Measurements from ENCODE around the gene ATG16L2. TPM values are rescaled to one million over a fixed set of nuclear protein-coding genes. Genes with fewer than 3 reads are reported as not detected.
"Not testable (repeated sequence)": the region's sequence is repeated elsewhere in the genome, so short reads cannot be mapped to it uniquely, and the experiment has no call there.

Gene ATG16L2
- total RNA-seq, 1 donor from 2014 or later = 74.1 TPM

DNA sequence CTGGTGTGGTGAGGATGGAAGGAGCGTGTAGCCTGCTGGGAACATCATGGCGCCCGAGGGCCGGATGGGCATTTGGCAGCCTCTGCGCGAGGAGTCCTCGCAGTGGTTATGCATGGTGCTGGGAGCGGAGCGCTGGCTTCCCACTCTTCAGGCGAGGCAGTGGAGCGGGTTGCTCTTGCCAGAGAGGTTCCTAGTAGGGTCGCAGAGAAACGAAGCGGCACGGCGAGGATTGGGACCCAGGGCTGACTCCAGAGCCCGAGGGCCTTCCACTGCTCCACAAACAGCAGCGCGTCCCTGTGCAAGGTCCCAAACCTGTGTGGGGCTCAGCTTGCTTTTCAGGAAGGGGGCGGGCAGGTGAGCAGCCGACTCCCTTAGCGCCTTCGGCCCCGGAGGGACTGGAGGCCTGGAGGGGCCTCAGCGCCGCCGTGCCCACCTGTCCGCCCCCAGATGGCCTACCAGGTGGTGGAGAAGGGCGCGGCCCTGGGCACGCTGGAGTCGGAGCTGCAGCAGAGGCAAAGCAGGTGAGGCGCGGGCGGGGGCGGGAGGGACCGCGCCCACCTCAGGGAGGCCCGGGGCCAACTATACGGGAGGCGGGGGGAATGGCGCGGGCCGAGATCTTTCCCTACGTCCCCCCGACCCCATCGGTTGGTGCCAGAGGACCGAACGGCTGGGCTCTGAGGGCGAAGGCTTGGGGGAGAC lies 7.2 kb downstream of the ATG16L2 start:
- peaks cover 47% of the 10 kb centered on the region for H3K36me3 Mint-ChIP-seq (ENCODE audit: low read depth)

GRCh38 chr11:72821920-72822799 lies 7.9 kb downstream of the ATG16L2 start:
- Mint-ChIP-seq H3K4me1 (peaks cover 20% of the 10 kb centered on the region), H3K27me3 (no peaks in the 10 kb centered on the region), H3K4me3 (no peak overlapping the region), H3K9me3 (no peaks in the 10 kb centered on the region), H3K36me3 (ENCODE audit: low read depth) (peaks cover 45% of the 10 kb centered on the region), H3K27ac (peak overlapping the region; percentile 56)
- intact Hi-C loops (cut with micrococcal nuclease) = no loop called here
- DNase-seq = peak; percentile 90

More for the DNA sequence above, 7.2 kb downstream of the ATG16L2 start:
- Mint-ChIP-seq H3K27ac (no peak overlapping the region), H3K4me1 (peaks cover 20% of the 10 kb centered on the region), H3K9me3 (no peaks in the 10 kb centered on the region), H3K4me3 (no peak overlapping the region), H3K27me3 (no peaks in the 10 kb centered on the region)
- DNase-seq = no peak
- intact Hi-C loops (cut with micrococcal nuclease) = no loop called here

DNA sequence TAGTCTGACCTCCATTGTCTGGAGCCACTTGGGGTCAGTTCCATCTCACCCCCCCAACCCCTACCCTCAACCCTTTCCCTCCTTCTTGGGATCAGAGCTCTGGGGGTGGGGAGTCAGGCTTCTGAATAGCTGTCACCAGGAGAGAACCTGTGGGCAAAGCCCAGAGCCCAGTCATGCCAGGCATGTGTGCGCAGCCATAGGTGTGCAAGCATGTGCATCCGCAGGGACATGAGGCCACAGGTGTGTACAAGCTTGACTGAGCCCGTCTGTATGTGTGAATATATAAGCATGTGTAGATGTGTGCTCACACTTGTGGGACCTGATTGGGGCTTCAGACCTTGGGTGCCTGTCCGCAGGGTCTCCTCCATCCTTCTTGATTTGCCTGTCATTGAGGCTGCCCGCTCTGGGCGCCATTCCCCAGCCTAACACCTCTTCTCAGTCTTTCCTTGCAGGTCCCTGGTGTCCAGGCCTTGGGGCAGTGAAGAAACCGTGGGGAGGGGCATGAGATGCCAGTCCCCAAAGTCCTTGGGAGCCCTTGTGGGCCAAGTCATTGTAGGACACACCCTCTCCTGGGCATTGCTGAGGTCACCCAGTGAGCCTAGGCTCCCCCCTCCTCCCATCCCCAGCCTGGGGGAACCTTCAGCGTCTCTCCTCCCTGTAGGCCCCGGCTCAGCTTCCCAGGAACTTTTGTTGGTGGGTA lies 9.0 kb downstream of the ATG16L2 start:
- peaks cover 38% of the 10 kb centered on the region for H3K36me3 Mint-ChIP-seq (ENCODE audit: low read depth)
- intact Hi-C loops (cut with micrococcal nuclease) = no loop called here
- H3K4me1 Mint-ChIP-seq = peaks cover 15% of the 10 kb centered on the region
- H3K9me3 Mint-ChIP-seq = no peaks in the 10 kb centered on the region
- H3K27ac Mint-ChIP-seq = no peak overlapping the region
- no peak overlapping the region for H3K4me3 Mint-ChIP-seq
- no peak for DNase-seq
- H3K27me3 Mint-ChIP-seq = no peaks in the 10 kb centered on the region

DNA sequence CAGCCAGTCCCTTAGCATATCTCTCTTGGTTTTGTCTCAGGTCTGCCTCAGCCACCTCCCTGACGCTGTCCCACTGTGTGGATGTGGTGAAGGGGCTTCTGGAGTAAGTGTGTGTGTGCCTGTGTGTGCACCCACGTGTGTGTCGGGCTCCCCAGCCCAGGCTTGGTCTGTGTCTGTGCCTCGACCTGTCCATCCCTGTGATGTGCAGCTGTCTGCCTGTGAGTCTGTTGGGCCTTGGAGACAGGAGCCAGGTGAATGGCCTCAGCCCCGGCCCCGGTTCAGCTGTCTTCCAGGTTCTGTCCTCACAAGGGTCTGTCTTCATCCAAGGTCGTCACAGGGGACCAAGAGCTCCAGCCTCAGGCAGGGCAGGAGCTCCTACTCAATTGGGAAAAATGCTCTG lies 9.8 kb downstream of the ATG16L2 start:
- intact Hi-C loops (cut with micrococcal nuclease) = no loop called here
- no peak for DNase-seq
- Mint-ChIP-seq H3K9me3 (no peaks in the 10 kb centered on the region), H3K4me3 (no peak overlapping the region), H3K36me3 (ENCODE audit: low read depth) (peaks cover 38% of the 10 kb centered on the region), H3K27me3 (no peaks in the 10 kb centered on the region), H3K4me1 (peaks cover 14% of the 10 kb centered on the region), H3K27ac (peak overlapping the region; percentile 58)

- intact Hi-C loops (cut with micrococcal nuclease) = no loop called here
- peaks cover 9% of the 10 kb centered on the region for H3K4me1 Mint-ChIP-seq
- H3K9me3 Mint-ChIP-seq = no peaks in the 10 kb centered on the region
- H3K27me3 Mint-ChIP-seq = no peaks in the 10 kb centered on the region
- no peak overlapping the region for H3K4me3 Mint-ChIP-seq
- peaks cover 39% of the 10 kb centered on the region for H3K36me3 Mint-ChIP-seq (ENCODE audit: low read depth)
- H3K27ac Mint-ChIP-seq = no peak overlapping the region
- DNase-seq = no peak
Observed at GRCh38 chr11:72824811-72825505, 10.7 kb downstream of the ATG16L2 start.

GRCh38 chr11:72825661-72826060 lies 11.4 kb downstream of the ATG16L2 start:
- intact Hi-C loops (cut with micrococcal nuclease) = no loop called here
- Mint-ChIP-seq H3K4me1 (peaks cover 9% of the 10 kb centered on the region), H3K9me3 (no peaks in the 10 kb centered on the region), H3K27ac (no peak overlapping the region), H3K27me3 (no peaks in the 10 kb centered on the region), H3K4me3 (no peak overlapping the region), H3K36me3 (ENCODE audit: low read depth) (peaks cover 37% of the 10 kb centered on the region)
- DNase-seq = no peak

DNA sequence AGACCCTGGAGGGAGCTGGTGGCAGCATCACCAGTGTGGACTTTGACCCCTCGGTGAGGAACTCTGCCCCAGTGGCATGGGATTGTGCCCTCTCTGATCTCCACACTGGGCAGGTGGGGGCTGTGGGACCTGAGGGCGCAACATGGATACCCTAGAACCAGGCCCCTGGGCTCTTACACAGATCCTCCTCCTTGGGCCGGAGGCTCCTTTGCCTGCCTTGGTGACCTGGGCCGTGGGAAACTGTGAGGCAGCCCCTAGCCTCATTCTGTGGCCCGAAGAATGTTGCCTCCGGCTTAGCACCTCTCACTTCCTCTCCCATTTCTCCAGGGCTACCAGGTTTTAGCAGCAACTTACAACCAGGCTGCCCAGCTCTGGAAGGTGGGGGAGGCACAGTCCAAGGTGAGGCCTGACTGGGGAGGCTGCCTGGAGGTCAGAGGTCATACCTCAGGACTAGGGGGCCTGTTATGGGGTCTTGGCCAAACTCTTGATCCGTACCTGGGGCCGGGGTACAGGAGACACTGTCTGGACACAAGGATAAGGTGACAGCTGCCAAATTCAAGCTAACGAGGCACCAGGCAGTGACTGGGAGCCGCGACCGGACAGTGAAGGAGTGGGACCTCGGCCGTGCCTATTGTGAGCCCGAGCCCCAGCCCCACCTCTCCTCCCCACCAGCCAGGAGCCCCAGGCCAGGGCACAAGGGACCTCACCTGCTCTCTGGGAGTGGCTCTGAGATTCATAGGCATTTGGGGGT lies 12.2 kb downstream of the ATG16L2 start:
- H3K4me3 Mint-ChIP-seq = no peak overlapping the region
- H3K4me1 Mint-ChIP-seq = peaks cover 9% of the 10 kb centered on the region
- intact Hi-C loops (cut with micrococcal nuclease) = no loop called here
- DNase-seq = no peak
- no peak overlapping the region for H3K27ac Mint-ChIP-seq
- no peaks in the 10 kb centered on the region for H3K9me3 Mint-ChIP-seq
- no peaks in the 10 kb centered on the region for H3K27me3 Mint-ChIP-seq
- H3K36me3 Mint-ChIP-seq (ENCODE audit: low read depth) = peaks cover 37% of the 10 kb centered on the region

DNA sequence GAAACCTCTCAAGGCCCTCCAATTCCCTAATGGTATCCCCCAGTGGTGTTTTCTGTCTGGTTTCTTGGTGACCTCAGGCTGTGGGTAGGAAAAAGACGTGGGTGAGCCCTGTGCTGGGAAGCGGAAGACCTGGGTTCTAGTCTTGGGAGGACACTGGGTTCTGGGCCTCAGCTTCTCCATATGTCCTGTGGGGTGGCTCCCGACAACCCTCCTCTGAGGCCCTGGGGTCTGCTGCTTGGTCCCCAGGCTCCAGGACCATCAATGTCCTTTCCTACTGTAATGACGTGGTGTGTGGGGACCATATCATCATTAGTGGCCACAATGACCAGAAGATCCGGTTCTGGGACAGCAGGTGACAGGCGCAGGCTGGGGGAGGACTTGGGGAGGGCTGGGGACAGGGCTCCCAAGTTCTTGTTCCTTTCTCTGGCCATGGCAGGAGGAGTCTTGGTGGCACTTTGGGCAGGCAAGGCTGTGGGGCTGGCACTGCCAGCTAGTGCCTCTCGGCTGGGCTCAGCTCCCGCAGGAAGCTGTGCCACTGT lies 12.8 kb downstream of the ATG16L2 start:
- peak overlapping the region; percentile 48 for H3K27ac Mint-ChIP-seq
- H3K36me3 Mint-ChIP-seq (ENCODE audit: low read depth) = peaks cover 42% of the 10 kb centered on the region
- no peaks in the 10 kb centered on the region for H3K9me3 Mint-ChIP-seq
- DNase-seq = no peak
- intact Hi-C loops (cut with micrococcal nuclease) = no loop called here
- H3K27me3 Mint-ChIP-seq = no peaks in the 10 kb centered on the region
- peaks cover 11% of the 10 kb centered on the region for H3K4me1 Mint-ChIP-seq
- H3K4me3 Mint-ChIP-seq = no peak overlapping the region

- DNase-seq; H3K4me3 Mint-ChIP-seq; intact Hi-C loops (cut with micrococcal nuclease); H3K9me3 Mint-ChIP-seq; H3K27me3 Mint-ChIP-seq: not testable (repeated sequence)
- peaks cover 13% of the 10 kb centered on the region for H3K4me1 Mint-ChIP-seq
- H3K36me3 Mint-ChIP-seq (ENCODE audit: low read depth) = peaks cover 44% of the 10 kb centered on the region
- peak overlapping the region; percentile 66 for H3K27ac Mint-ChIP-seq
Observed at GRCh38 chr11:72827656-72828055, 13.4 kb downstream of the ATG16L2 start.

DNA sequence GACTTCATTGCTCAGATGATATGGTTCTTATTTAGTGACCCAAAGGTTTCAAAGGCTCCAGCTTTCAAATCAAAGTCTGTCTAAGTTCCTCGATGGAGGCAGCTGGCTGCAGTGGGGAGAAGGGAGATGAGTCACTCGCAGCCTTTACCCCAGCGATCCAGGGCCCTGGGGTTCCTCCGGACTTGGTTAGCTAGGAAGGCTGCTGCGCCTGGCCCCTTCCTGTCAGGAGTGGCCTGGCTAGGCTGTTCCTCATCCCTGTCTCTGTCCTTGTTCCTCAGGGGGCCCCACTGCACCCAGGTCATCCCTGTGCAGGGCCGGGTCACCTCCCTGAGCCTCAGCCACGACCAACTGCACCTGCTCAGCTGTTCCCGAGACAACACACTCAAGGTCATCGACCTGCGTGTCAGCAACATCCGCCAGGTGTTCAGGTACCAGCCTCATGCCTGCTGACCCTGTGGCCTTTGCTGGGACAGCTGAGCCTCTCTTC lies 13.9 kb downstream of the ATG16L2 start:
- DNase-seq = no peak
- H3K27ac Mint-ChIP-seq = peak overlapping the region; percentile 66
- H3K36me3 Mint-ChIP-seq (ENCODE audit: low read depth) = peaks cover 43% of the 10 kb centered on the region
- H3K9me3 Mint-ChIP-seq = no peaks in the 10 kb centered on the region
- H3K27me3 Mint-ChIP-seq = no peaks in the 10 kb centered on the region
- H3K4me3 Mint-ChIP-seq = no peak overlapping the region
- intact Hi-C loops (cut with micrococcal nuclease) = no loop called here
- peaks cover 13% of the 10 kb centered on the region for H3K4me1 Mint-ChIP-seq

DNA sequence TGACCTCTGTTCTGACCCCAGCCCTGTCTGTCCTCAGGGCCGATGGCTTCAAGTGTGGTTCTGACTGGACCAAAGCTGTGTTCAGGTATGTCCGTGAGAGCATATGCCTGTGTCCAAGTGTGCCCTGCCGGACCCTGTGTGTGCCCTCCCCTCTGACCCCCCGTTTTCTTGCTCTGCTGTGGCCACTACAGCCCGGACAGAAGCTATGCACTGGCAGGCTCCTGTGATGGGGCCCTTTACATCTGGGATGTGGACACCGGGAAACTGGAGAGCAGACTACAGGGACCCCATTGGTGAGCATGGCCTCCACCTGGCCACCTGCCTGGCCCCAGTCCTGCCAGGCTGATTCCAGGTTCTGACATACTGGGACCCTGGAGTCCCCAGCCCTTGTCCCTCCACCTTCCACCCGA lies 14.5 kb downstream of the ATG16L2 start:
- peaks cover 39% of the 10 kb centered on the region for H3K36me3 Mint-ChIP-seq (ENCODE audit: low read depth)
- H3K4me3 Mint-ChIP-seq = no peak overlapping the region
- no peaks in the 10 kb centered on the region for H3K9me3 Mint-ChIP-seq
- peaks cover 13% of the 10 kb centered on the region for H3K4me1 Mint-ChIP-seq
- no peak for DNase-seq
- intact Hi-C loops (cut with micrococcal nuclease) = no loop called here
- H3K27me3 Mint-ChIP-seq = no peaks in the 10 kb centered on the region
- no peak overlapping the region for H3K27ac Mint-ChIP-seq

- intact Hi-C loops (cut with micrococcal nuclease) = no loop called here
- peaks cover 13% of the 10 kb centered on the region for H3K4me1 Mint-ChIP-seq
- no peak overlapping the region for H3K4me3 Mint-ChIP-seq
- H3K27me3 Mint-ChIP-seq = no peaks in the 10 kb centered on the region
- peak overlapping the region; percentile 66 for H3K27ac Mint-ChIP-seq
- peaks cover 38% of the 10 kb centered on the region for H3K36me3 Mint-ChIP-seq (ENCODE audit: low read depth)
- no peaks in the 10 kb centered on the region for H3K9me3 Mint-ChIP-seq
- DNase-seq = no peak
Observed at GRCh38 chr11:72829178-72829577, 15.0 kb downstream of the ATG16L2 start.

Data from activated CD4-positive, alpha-beta T cell treated with anti-CD3 and anti-CD28 coated beads, Interleukin-2, amount 10 ng/mL, durations not matched to agents 24 days and 14 days (primary cell).